ENCODE measurements around the gene ST6GAL1. TPM values are rescaled to one million over a fixed set of nuclear protein-coding genes. Genes with fewer than 3 reads are reported as not detected.
A peak's percentile ranks its signal among the peaks of the same experiment; 100 is the strongest.
"Not testable (repeated sequence)": the region's sequence is repeated elsewhere in the genome, so short reads cannot be mapped to it uniquely, and the experiment has no call there.

Gene ST6GAL1
- total RNA-seq, 1 donor from 2014 or later = 16.7 TPM

GRCh38 chr3:186965141-186965879 is 35.0 kb downstream of the ST6GAL1 start:
- Histone ChIP-seq H3K27me3 (ENCODE audit: control insufficient read depth in 3 of 3, insufficient read depth in 3 of 3, low read length in 3 of 3) (no peaks in the 10 kb centered on the region), H3K4me3 (ENCODE audit: low read length in 3 of 3) (no peak overlapping the region), H3K27ac (ENCODE audit: low read depth, low read length) (peak overlapping the region; percentile 11), H3K9me3 (ENCODE audit: control insufficient read depth in 3 of 3, low read length in 3 of 3) (no peaks in the 10 kb centered on the region), H3K9ac (ENCODE audit: low read depth in 1 of 3, low read length in 3 of 3) (no peak overlapping the region), H3K36me3 (ENCODE audit: control insufficient read depth in 3 of 3, insufficient read depth in 3 of 3, low read length in 3 of 3) (peaks cover 0 to 4% (median 3%) of the 10 kb centered on the region in 3 donors), H3K4me1 (ENCODE audit: control insufficient read depth in 3 of 3, insufficient read depth in 3 of 3, low read length in 3 of 3) (peaks cover 6 to 44% (median 26%) of the 10 kb centered on the region in 3 donors)

GRCh38 chr3:186966406-186966805 is 36.1 kb downstream of the ST6GAL1 start:
- Histone ChIP-seq H3K36me3 (ENCODE audit: control insufficient read depth in 3 of 3, insufficient read depth in 3 of 3, low read length in 3 of 3) (peaks cover 0 to 4% (median 3%) of the 10 kb centered on the region in 3 donors), H3K4me1 (ENCODE audit: control insufficient read depth in 3 of 3, insufficient read depth in 3 of 3, low read length in 3 of 3) (peaks cover 9 to 45% (median 30%) of the 10 kb centered on the region in 3 donors), H3K9me3 (ENCODE audit: control insufficient read depth in 3 of 3, low read length in 3 of 3) (no peaks in the 10 kb centered on the region), H3K27ac (ENCODE audit: low read depth, low read length) (peak overlapping the region; percentile 54), H3K27me3 (ENCODE audit: control insufficient read depth in 3 of 3, insufficient read depth in 3 of 3, low read length in 3 of 3) (no peaks in the 10 kb centered on the region), H3K4me3 (ENCODE audit: low read length in 3 of 3) (no peak overlapping the region), H3K9ac (ENCODE audit: low read depth in 1 of 3, low read length in 3 of 3) (peak overlapping the region in 1 of 3 donors; percentile 41)

GRCh38 chr3:186967236-186967635 is 36.9 kb downstream of the ST6GAL1 start:
- H3K9me3 ChIP-seq (ENCODE audit: control insufficient read depth in 3 of 3, low read length in 3 of 3); H3K36me3 ChIP-seq (ENCODE audit: control insufficient read depth in 3 of 3, insufficient read depth in 3 of 3, low read length in 3 of 3); H3K9ac ChIP-seq (ENCODE audit: low read depth in 1 of 3, low read length in 3 of 3); H3K4me3 ChIP-seq (ENCODE audit: low read length in 3 of 3); H3K27me3 ChIP-seq (ENCODE audit: control insufficient read depth in 3 of 3, insufficient read depth in 3 of 3, low read length in 3 of 3): not testable (repeated sequence)
- peak overlapping the region; percentile 4 for H3K27ac ChIP-seq (ENCODE audit: low read depth, low read length)
- H3K4me1 ChIP-seq (ENCODE audit: control insufficient read depth in 3 of 3, insufficient read depth in 3 of 3, low read length in 3 of 3) = peaks cover 16 to 45% (median 35%) of the 10 kb centered on the region in 3 donors

GRCh38 chr3:186967686-186968085 is 37.4 kb downstream of the ST6GAL1 start:
- peaks cover 0 to 4% (median 3%) of the 10 kb centered on the region in 3 donors for H3K36me3 ChIP-seq (ENCODE audit: control insufficient read depth in 3 of 3, insufficient read depth in 3 of 3, low read length in 3 of 3)
- H3K9ac ChIP-seq (ENCODE audit: low read depth in 1 of 3, low read length in 3 of 3) = peak overlapping the region in 1 of 3 donors; percentile 2
- H3K4me1 ChIP-seq (ENCODE audit: control insufficient read depth in 3 of 3, insufficient read depth in 3 of 3, low read length in 3 of 3) = peaks cover 20 to 48% (median 39%) of the 10 kb centered on the region in 3 donors
- H3K9me3 ChIP-seq (ENCODE audit: control insufficient read depth in 3 of 3, low read length in 3 of 3) = no peaks in the 10 kb centered on the region
- no peaks in the 10 kb centered on the region for H3K27me3 ChIP-seq (ENCODE audit: control insufficient read depth in 3 of 3, insufficient read depth in 3 of 3, low read length in 3 of 3)
- H3K27ac ChIP-seq (ENCODE audit: low read depth, low read length) = peak overlapping the region; percentile 4
- no peak overlapping the region for H3K4me3 ChIP-seq (ENCODE audit: low read length in 3 of 3)

- peaks cover 0 to 5% (median 0%) of the 10 kb centered on the region in 3 donors for H3K36me3 ChIP-seq (ENCODE audit: control insufficient read depth in 3 of 3, insufficient read depth in 3 of 3, low read length in 3 of 3)
- no peak overlapping the region for H3K9ac ChIP-seq (ENCODE audit: low read depth in 1 of 3, low read length in 3 of 3)
- H3K27ac ChIP-seq (ENCODE audit: low read depth, low read length) = peak overlapping the region; percentile 12
- H3K27me3 ChIP-seq (ENCODE audit: control insufficient read depth in 3 of 3, insufficient read depth in 3 of 3, low read length in 3 of 3) = no peaks in the 10 kb centered on the region
- no peaks in the 10 kb centered on the region for H3K9me3 ChIP-seq (ENCODE audit: control insufficient read depth in 3 of 3, low read length in 3 of 3)
- H3K4me1 ChIP-seq (ENCODE audit: control insufficient read depth in 3 of 3, insufficient read depth in 3 of 3, low read length in 3 of 3) = peaks cover 35 to 63% (median 51%) of the 10 kb centered on the region in 3 donors
- H3K4me3 ChIP-seq (ENCODE audit: low read length in 3 of 3) = no peak overlapping the region
Measured at GRCh38 chr3:186969607-186970006, 39.3 kb downstream of the ST6GAL1 start.

GRCh38 chr3:186971106-186971505 is 40.8 kb downstream of the ST6GAL1 start:
- not testable (repeated sequence) for H3K9ac ChIP-seq (ENCODE audit: low read depth in 1 of 3, low read length in 3 of 3); H3K9me3 ChIP-seq (ENCODE audit: control insufficient read depth in 3 of 3, low read length in 3 of 3); H3K4me3 ChIP-seq (ENCODE audit: low read length in 3 of 3); H3K36me3 ChIP-seq (ENCODE audit: control insufficient read depth in 3 of 3, insufficient read depth in 3 of 3, low read length in 3 of 3); H3K27me3 ChIP-seq (ENCODE audit: control insufficient read depth in 3 of 3, insufficient read depth in 3 of 3, low read length in 3 of 3)
- Histone ChIP-seq H3K27ac (ENCODE audit: low read depth, low read length) (peak overlapping the region; percentile 0), H3K4me1 (ENCODE audit: control insufficient read depth in 3 of 3, insufficient read depth in 3 of 3, low read length in 3 of 3) (peaks cover 49 to 74% (median 62%) of the 10 kb centered on the region in 3 donors)

GRCh38 chr3:186971578-186971977 is 41.3 kb downstream of the ST6GAL1 start:
- Histone ChIP-seq H3K27ac (ENCODE audit: low read depth, low read length) (peak overlapping the region; percentile 0), H3K4me3 (ENCODE audit: low read length in 3 of 3) (no peak overlapping the region), H3K9me3 (ENCODE audit: control insufficient read depth in 3 of 3, low read length in 3 of 3) (no peaks in the 10 kb centered on the region), H3K27me3 (ENCODE audit: control insufficient read depth in 3 of 3, insufficient read depth in 3 of 3, low read length in 3 of 3) (no peaks in the 10 kb centered on the region), H3K36me3 (ENCODE audit: control insufficient read depth in 3 of 3, insufficient read depth in 3 of 3, low read length in 3 of 3) (peaks cover 0 to 2% (median 0%) of the 10 kb centered on the region in 3 donors), H3K9ac (ENCODE audit: low read depth in 1 of 3, low read length in 3 of 3) (no peak overlapping the region), H3K4me1 (ENCODE audit: control insufficient read depth in 3 of 3, insufficient read depth in 3 of 3, low read length in 3 of 3) (peaks cover 54 to 75% (median 67%) of the 10 kb centered on the region in 3 donors)

GRCh38 chr3:186973702-186974101 is 43.4 kb downstream of the ST6GAL1 start:
- no peak overlapping the region for H3K4me3 ChIP-seq (ENCODE audit: low read length in 3 of 3)
- no peaks in the 10 kb centered on the region for H3K27me3 ChIP-seq (ENCODE audit: control insufficient read depth in 3 of 3, insufficient read depth in 3 of 3, low read length in 3 of 3)
- no peak overlapping the region for H3K27ac ChIP-seq (ENCODE audit: low read depth, low read length)
- peaks cover 63 to 75% (median 72%) of the 10 kb centered on the region in 3 donors for H3K4me1 ChIP-seq (ENCODE audit: control insufficient read depth in 3 of 3, insufficient read depth in 3 of 3, low read length in 3 of 3)
- no peaks in the 10 kb centered on the region for H3K9me3 ChIP-seq (ENCODE audit: control insufficient read depth in 3 of 3, low read length in 3 of 3)
- peaks cover 0 to 2% (median 0%) of the 10 kb centered on the region in 3 donors for H3K36me3 ChIP-seq (ENCODE audit: control insufficient read depth in 3 of 3, insufficient read depth in 3 of 3, low read length in 3 of 3)
- no peak overlapping the region for H3K9ac ChIP-seq (ENCODE audit: low read depth in 1 of 3, low read length in 3 of 3)

- Histone ChIP-seq H3K9ac (ENCODE audit: low read depth in 1 of 3, low read length in 3 of 3) (peak overlapping the region in 2 of 3 donors; percentile 59 to 75), H3K9me3 (ENCODE audit: control insufficient read depth in 3 of 3, low read length in 3 of 3) (no peaks in the 10 kb centered on the region), H3K4me3 (ENCODE audit: low read length in 3 of 3) (peak overlapping the region; percentile 24 to 58 (median 33)), H3K36me3 (ENCODE audit: control insufficient read depth in 3 of 3, insufficient read depth in 3 of 3, low read length in 3 of 3) (peaks cover 0 to 2% (median 0%) of the 10 kb centered on the region in 3 donors), H3K27me3 (ENCODE audit: control insufficient read depth in 3 of 3, insufficient read depth in 3 of 3, low read length in 3 of 3) (no peaks in the 10 kb centered on the region), H3K27ac (ENCODE audit: low read depth, low read length) (peak overlapping the region; percentile 41), H3K4me1 (ENCODE audit: control insufficient read depth in 3 of 3, insufficient read depth in 3 of 3, low read length in 3 of 3) (peaks cover 62 to 67% (median 63%) of the 10 kb centered on the region in 3 donors)
Measured at GRCh38 chr3:186974824-186975313, 44.5 kb downstream of the ST6GAL1 start.

GRCh38 chr3:186975726-186976125 is 45.4 kb downstream of the ST6GAL1 start:
- Histone ChIP-seq H3K9me3 (ENCODE audit: control insufficient read depth in 3 of 3, low read length in 3 of 3) (no peaks in the 10 kb centered on the region), H3K27ac (ENCODE audit: low read depth, low read length) (peak overlapping the region; percentile 99), H3K36me3 (ENCODE audit: control insufficient read depth in 3 of 3, insufficient read depth in 3 of 3, low read length in 3 of 3) (peaks cover 0 to 2% (median 0%) of the 10 kb centered on the region in 3 donors), H3K27me3 (ENCODE audit: control insufficient read depth in 3 of 3, insufficient read depth in 3 of 3, low read length in 3 of 3) (no peaks in the 10 kb centered on the region), H3K4me1 (ENCODE audit: control insufficient read depth in 3 of 3, insufficient read depth in 3 of 3, low read length in 3 of 3) (peaks cover 61 to 67% (median 63%) of the 10 kb centered on the region in 3 donors), H3K9ac (ENCODE audit: low read depth in 1 of 3, low read length in 3 of 3) (peak overlapping the region in 1 of 3 donors; percentile 4), H3K4me3 (ENCODE audit: low read length in 3 of 3) (no peak overlapping the region)

Data from skeletal muscle tissue (tissue), 4 donors.